Osteocyte (in vitro differentiated cells): ENCODE results near the gene KRT222. TPM values are rescaled to one million over a fixed set of nuclear protein-coding genes. Genes with fewer than 3 reads are reported as not detected.

ENCODE experiments used
- DNase-seq: peaks from one replicate; pipeline ENCODE4 v3.0.0; 2021; ENCODE audit warnings: mixed read lengths; ENCODE audit not compliant: unreplicated experiment; ENCODE audit errors: extremely low spot score
- H3K27ac Mint-ChIP-seq: one replicate; pipeline ENCODE4 v1.8.0; 2021; ENCODE audit warnings: mild to moderate bottlenecking, mixed read lengths; ENCODE audit not compliant: unreplicated experiment
- H3K27me3 Mint-ChIP-seq: one replicate; pipeline ENCODE4 v1.8.0; 2021; ENCODE audit warnings: mixed read lengths; ENCODE audit not compliant: unreplicated experiment
- H3K36me3 Mint-ChIP-seq: one replicate; pipeline ENCODE4 v1.8.0; 2021; ENCODE audit warnings: mixed read lengths; ENCODE audit not compliant: unreplicated experiment
- H3K4me1 Mint-ChIP-seq: one replicate; pipeline ENCODE4 v1.8.0; 2021; ENCODE audit warnings: mixed read lengths; ENCODE audit not compliant: unreplicated experiment
- H3K4me3 Mint-ChIP-seq: one replicate; pipeline ENCODE4 v1.8.0; 2021; ENCODE audit warnings: mild to moderate bottlenecking, moderate library complexity, mixed read lengths; ENCODE audit not compliant: unreplicated experiment
- H3K9me3 Mint-ChIP-seq: one replicate; pipeline ENCODE4 v1.8.0; 2021; ENCODE audit warnings: mixed read lengths; ENCODE audit not compliant: unreplicated experiment
- CTCF ChIP-seq: fragments of 200-600 bp; sonication (generic); IDR thresholded peaks from 2 replicates; pipeline ENCODE4 v1.5.0; 2021; ENCODE audit warnings: antibody characterized with exemption, mild to moderate bottlenecking, moderate library complexity
- total RNA-seq: library from RNA; stranded (reverse); gene quantifications from 2 replicates; pipeline ENCODE4 v1.2.1, GENCODE V29; 2021

The KRT222 gene
- total RNA-seq, 1 donor from 2014 or later = not detected

GRCh38 chr17:40613467-40614154 is 51.4 kb downstream of the KRT222 start:
- H3K27me3 Mint-ChIP-seq = peaks cover 78% of the 10 kb centered on the region
- no peak for DNase-seq
- no peaks in the 10 kb centered on the region for H3K36me3 Mint-ChIP-seq
- TF ChIP-seq CTCF = no peak
- no peak overlapping the region for H3K4me3 Mint-ChIP-seq
- H3K27ac Mint-ChIP-seq = no peak overlapping the region
- no peaks in the 10 kb centered on the region for H3K9me3 Mint-ChIP-seq
- no peaks in the 10 kb centered on the region for H3K4me1 Mint-ChIP-seq

- peak; percentile 72 for DNase-seq
- Mint-ChIP-seq H3K27ac (no peak overlapping the region), H3K27me3 (peaks cover 75% of the 10 kb centered on the region), H3K36me3 (no peaks in the 10 kb centered on the region), H3K4me3 (no peak overlapping the region), H3K9me3 (no peaks in the 10 kb centered on the region), H3K4me1 (no peaks in the 10 kb centered on the region)
- no peak for TF ChIP-seq CTCF
These were observed 52.3 kb downstream of the KRT222 start for GRCh38 chr17:40612599-40613244.

- Mint-ChIP-seq H3K27me3 (peaks cover 72% of the 10 kb centered on the region), H3K4me3 (no peak overlapping the region), H3K4me1 (no peaks in the 10 kb centered on the region), H3K27ac (no peak overlapping the region), H3K36me3 (no peaks in the 10 kb centered on the region), H3K9me3 (no peaks in the 10 kb centered on the region)
- TF ChIP-seq CTCF = no peak
- no peak for DNase-seq
These were observed 53.0 kb downstream of the KRT222 start for GRCh38 chr17:40611840-40612474.

- Mint-ChIP-seq H3K9me3 (no peaks in the 10 kb centered on the region), H3K27ac (no peak overlapping the region), H3K36me3 (no peaks in the 10 kb centered on the region), H3K27me3 (peaks cover 59% of the 10 kb centered on the region), H3K4me3 (no peak overlapping the region), H3K4me1 (no peaks in the 10 kb centered on the region)
- TF ChIP-seq CTCF = no peak
- peak; percentile 25 for DNase-seq
These were observed 54.6 kb downstream of the KRT222 start for GRCh38 chr17:40610359-40610758.

- Mint-ChIP-seq H3K27me3 (peaks cover 46% of the 10 kb centered on the region), H3K4me3 (no peak overlapping the region), H3K36me3 (no peaks in the 10 kb centered on the region), H3K4me1 (no peaks in the 10 kb centered on the region), H3K9me3 (no peaks in the 10 kb centered on the region), H3K27ac (no peak overlapping the region)
- TF ChIP-seq CTCF = no peak
- DNase-seq = no peak
These were observed 56.9 kb downstream of the KRT222 start for GRCh38 chr17:40608061-40608581.
